NCI-H2171 (cell line): ENCODE measurements around the gene ERV3-1.
"Not testable (repeated sequence)": the region's sequence is repeated elsewhere in the genome, so short reads cannot be mapped to it uniquely, and the experiment has no call there.

Experiments
- DNase-seq: peaks from one replicate; lab custom pipeline; 2025; lab: John Stamatoyannopoulos, UW

ERV3-1 gene

DNA sequence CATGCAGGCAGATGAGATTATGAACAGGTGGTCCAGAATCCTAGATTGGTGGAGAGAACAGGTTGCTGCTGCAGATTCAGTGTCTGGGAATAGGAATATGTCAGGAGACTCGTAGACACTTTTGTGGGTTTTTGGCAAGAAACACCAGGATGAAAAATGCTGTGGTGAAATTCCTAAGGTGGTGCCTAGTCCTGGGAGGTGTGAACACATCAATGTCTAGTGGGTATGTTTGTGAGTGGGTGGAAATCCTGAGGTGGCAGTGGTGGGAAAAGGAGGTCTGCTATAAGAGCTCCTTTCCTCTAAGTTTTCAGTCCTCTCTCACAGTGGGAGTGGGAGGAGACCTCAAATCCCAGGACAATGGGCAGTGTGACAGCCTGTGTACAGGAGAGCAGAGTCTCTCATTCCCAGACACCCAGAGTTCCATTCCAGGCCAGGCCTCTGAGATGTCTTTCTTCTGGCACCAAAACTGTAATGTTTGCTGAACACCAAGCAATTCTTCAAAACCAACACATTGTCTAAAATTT lies 5.1 kb downstream of the ERV3-1 start:
- DNase-seq, result no peak

DNA sequence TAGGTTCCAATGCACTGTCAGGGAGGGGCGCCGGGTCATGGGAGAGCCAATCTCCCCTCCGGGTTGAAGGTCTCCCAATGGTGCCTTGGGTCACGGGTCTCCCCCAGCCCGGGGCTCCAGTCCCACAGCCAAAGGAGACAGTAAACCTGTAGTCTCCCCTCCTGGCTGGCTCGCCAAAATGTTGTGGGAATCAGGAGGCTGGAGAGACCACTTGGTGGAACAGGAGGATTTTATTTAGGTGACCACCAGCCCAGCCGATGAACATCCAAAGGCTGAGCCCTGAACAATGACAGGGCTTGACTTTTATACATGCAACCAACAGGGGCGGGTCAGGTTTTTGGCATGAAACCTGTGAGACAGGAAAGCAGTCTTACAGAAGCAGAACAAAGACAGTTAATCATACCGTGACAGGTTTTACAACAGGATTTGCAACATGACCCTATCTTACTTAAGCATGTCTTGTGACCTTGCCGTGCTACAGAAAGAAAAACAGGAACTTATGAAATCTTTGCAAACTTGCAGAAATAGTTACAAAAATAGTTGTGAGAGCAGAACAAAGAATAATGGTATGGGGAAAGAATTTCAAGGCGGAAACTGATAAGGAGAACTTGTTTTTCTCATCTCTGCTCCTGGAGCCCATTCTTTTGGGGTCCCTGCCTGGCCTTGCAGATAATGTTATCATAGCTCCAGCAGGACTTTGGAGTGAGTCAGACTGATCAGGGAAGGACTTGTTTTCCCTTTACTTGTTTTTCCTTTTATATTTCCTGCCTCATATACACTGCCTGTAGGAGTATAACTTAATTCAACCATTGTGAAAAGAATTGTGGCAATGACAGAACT lies 7.1 kb downstream of the ERV3-1 start:
- no peak for DNase-seq

DNA sequence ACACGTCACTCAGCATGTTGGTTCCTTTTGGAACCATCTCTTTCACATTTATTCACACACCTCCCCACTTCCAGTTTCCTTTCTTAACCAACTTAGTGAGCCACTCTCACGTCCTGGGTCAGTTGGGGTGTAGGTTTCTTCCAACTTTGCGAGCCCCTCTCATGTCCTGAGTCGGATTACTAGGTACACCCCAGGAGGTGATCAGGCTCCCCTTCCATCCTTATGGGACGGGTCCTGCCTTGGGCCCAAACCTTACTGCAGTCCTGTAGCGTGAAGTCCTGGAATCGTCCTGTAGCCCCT lies 7.7 kb downstream of the ERV3-1 start:
- DNase-seq, result no peak

- DNase-seq, result no peak
Observed at GRCh38 chr7:64997927-64998391, 8.5 kb downstream of the ERV3-1 start.

GRCh38 chr7:64997164-64997908 lies 9.2 kb downstream of the ERV3-1 start:
- DNase-seq, result no peak

GRCh38 chr7:64996305-64996704 lies 10.2 kb downstream of the ERV3-1 start:
- DNase-seq, result no peak

GRCh38 chr7:64993901-64994300 lies 12.6 kb downstream of the ERV3-1 start:
- DNase-seq, result no peak

DNA sequence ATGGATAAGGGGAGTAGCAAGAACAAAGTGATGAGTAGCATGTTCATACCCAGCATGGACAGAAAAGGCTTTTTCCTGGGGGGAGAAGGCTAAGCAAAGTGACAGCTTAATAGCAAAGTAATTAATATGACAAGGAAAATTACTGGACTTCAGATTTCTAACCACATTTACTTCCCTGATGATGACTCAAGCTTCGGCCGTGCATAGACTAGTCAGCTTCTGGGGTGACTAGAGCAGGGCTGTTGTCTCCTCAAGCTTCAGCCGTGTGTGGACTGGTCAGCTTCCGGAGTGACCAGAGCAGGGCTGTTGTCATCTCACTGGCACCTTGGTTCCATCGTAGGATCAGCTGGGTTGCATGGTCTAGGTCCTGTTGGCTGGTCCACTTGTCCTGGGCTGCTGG lies 13.5 kb downstream of the ERV3-1 start:
- no peak for DNase-seq

GRCh38 chr7:64990936-64991335 lies 15.6 kb downstream of the ERV3-1 start, which contains the start of gene ZNF117:
ZNF117 (minus strand) TSS chr7:64991036.
- no peak for DNase-seq

DNA sequence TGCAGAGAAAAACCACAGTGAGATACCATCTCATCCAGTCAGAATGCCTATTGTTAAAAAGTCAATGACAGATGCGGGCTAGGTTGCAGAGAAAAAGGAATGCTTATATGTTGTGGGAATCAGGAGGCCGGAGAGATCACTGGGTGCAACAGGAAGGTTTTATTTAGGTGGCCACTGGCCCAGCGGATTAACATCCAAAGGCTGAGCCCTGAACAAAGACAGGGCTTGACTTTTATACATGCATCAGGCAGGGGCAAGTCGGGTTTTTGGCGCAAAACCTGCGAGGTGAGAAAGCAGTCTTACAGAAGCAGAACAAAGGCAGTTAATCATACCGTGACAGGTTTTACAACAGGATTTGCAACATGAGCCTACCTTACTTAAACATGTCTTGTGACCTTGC lies 16.3 kb downstream of the ERV3-1 start:
- no peak for DNase-seq

- DNase-seq, result no peak
Observed at GRCh38 chr7:64978497-64979203, 27.8 kb downstream of the ERV3-1 start.

DNA sequence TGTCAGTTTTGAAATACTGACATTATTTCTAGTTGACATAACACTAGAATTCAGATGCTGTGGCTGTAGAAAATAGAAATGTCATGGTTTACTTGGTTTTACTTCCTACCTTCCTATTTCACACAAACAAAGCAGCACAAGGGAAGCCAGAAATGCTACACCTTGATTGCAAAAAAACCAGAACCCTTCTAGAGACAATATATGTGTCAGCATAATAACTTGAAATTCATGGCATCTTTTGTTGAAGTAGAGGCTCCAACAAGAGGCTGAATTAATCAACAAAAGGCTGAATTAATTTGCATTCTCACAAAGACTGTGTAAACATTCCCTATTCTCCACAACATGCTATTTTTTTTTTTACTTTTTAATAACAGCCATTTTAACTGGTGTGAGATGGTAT lies 40.9 kb downstream of the ERV3-1 start:
- DNase-seq, result no peak

- DNase-seq, result peak; percentile 84
Observed at GRCh38 chr7:64959072-64959747, 47.3 kb downstream of the ERV3-1 start.

GRCh38 chr7:64951250-64951848 lies 55.1 kb downstream of the ERV3-1 start:
- DNase-seq, result no peak

GRCh38 chr7:64950673-64951072 lies 55.8 kb downstream of the ERV3-1 start:
- DNase-seq, result not testable (repeated sequence)

- DNase-seq, result not testable (repeated sequence)
Observed at GRCh38 chr7:64948774-64949173, 57.7 kb downstream of the ERV3-1 start.

DNA sequence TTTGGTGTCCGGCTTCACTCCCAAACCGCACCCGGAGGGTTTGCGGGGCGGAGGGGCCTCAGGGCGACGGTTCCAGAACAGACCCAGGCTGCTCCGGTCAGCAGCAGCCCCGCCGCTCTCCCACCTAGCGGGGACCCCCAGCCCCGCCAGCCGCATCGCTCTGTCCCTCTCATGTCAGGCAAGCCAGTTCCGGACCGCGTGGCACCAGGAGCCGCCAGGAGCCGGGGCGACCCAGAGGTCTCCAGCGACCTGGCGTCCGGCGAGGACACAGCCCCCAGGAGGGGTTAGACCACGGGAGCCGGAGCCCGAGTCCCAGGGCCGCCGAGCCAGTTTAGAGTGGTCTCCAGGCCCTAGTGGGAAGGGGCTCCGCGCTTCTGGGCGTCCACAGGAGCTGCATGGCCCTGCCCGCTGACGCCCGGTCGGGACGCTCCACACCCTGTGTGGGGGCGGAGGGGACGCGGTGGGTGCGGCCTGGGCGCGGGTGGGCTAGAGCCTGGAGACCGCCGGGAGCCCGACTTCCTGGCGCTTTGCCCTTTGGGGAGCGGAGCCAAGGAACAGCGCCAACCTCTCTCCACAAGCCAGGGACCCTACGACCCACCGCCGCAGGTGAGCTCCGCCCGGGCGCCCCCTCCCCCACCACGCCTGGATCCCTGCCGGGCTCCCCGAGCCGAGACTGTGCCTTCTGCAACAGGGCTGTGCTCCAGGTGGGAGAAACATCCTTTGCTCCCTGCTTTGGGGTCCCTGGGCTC lies 59.1 kb downstream of the ERV3-1 start:
- no peak for DNase-seq

GRCh38 chr7:64946772-64947171 lies 59.7 kb downstream of the ERV3-1 start:
- no peak for DNase-seq

- DNase-seq, result no peak
Observed at GRCh38 chr7:64945503-64946175, 60.8 kb downstream of the ERV3-1 start.
